Skin epidermis (tissue), 12 donors: ENCODE measurements around the gene CTXND1.
"Not testable (repeated sequence)": the region's sequence is repeated elsewhere in the genome, so short reads cannot be mapped to it uniquely, and the experiment has no call there.

Source experiments
- H3K27ac ChIP-seq, 21 experiments: fragments of 200-600 bp; sonication (generic) in 11 of 21; one replicate each; pipeline ENCODE4 v1.5.0; 2020; ENCODE audit warnings: mild to moderate bottlenecking in 3 of 21, inconsistent platforms in 2 of 21, moderate library complexity in 2 of 21
- H3K4me3 ChIP-seq, 7 experiments: fragments of 200-600 bp; sonication (generic) in 2 of 7; one replicate each; pipeline ENCODE4 v1.5.0; 2020; ENCODE audit warnings: inconsistent platforms in 2 of 7, mild to moderate bottlenecking in 2 of 7, moderate library complexity in 1 of 7

CTXND1 gene

GRCh38 chr15:80252121-80252518 is at the start of gene CTXND1:
Gene CTXND1 (minus strand): TSS chr15:80252213. CDS start chr15:80201949, 50,264 bp downstream.
- Histone ChIP-seq H3K27ac (peak within 1 kb of the TSS in 2 of 21 experiments; percentile 10 to 52), H3K4me3 (peak within 1 kb of the TSS in 4 of 7 experiments; percentile 9 to 34 (median 18))

- no peak overlapping the region for H3K27ac ChIP-seq
- H3K4me3 ChIP-seq: no peak overlapping the region
These were observed 49.5 kb upstream of the CTXND1 start for GRCh38 chr15:80301472-80301871.

- H3K27ac ChIP-seq: not testable (repeated sequence)
These were observed 43.8 kb upstream of the CTXND1 start for GRCh38 chr15:80295777-80296176.

GRCh38 chr15:80292079-80292478 is 40.1 kb upstream of the CTXND1 start:
- no peak overlapping the region for H3K4me3 ChIP-seq
- no peak overlapping the region for H3K27ac ChIP-seq

More at GRCh38 chr15:80295777-80296176, 43.8 kb upstream of the CTXND1 start:
- H3K4me3 ChIP-seq: not testable (repeated sequence)

- H3K4me3 ChIP-seq, H3K27ac ChIP-seq: not testable (repeated sequence)
These were observed 38.9 kb upstream of the CTXND1 start for GRCh38 chr15:80290891-80291290.

GRCh38 chr15:80289528-80290495 is 37.8 kb upstream of the CTXND1 start:
- H3K4me3 ChIP-seq: no peak overlapping the region
- H3K27ac ChIP-seq: no peak overlapping the region

- Histone ChIP-seq H3K4me3 (no peak overlapping the region), H3K27ac (no peak overlapping the region)
These were observed 36.1 kb upstream of the CTXND1 start for GRCh38 chr15:80288131-80288530.

- Histone ChIP-seq H3K4me3 (no peak overlapping the region), H3K27ac (no peak overlapping the region)
These were observed 34.0 kb upstream of the CTXND1 start for GRCh38 chr15:80286055-80286454.

- H3K27ac ChIP-seq: no peak overlapping the region
These were observed 33.4 kb upstream of the CTXND1 start for GRCh38 chr15:80285379-80285778.

GRCh38 chr15:80283531-80283930 is 31.5 kb upstream of the CTXND1 start:
- H3K27ac ChIP-seq: no peak overlapping the region
- no peak overlapping the region for H3K4me3 ChIP-seq

More at GRCh38 chr15:80285379-80285778, 33.4 kb upstream of the CTXND1 start:
- no peak overlapping the region for H3K4me3 ChIP-seq

- H3K27ac ChIP-seq: no peak overlapping the region
- H3K4me3 ChIP-seq: no peak overlapping the region
These were observed 25.1 kb upstream of the CTXND1 start for GRCh38 chr15:80277147-80277546.

- Histone ChIP-seq H3K27ac (no peak overlapping the region), H3K4me3 (no peak overlapping the region)
These were observed 23.9 kb upstream of the CTXND1 start for GRCh38 chr15:80275961-80276360.

GRCh38 chr15:80274996-80275395 is 23.0 kb upstream of the CTXND1 start:
- H3K27ac ChIP-seq: no peak overlapping the region
- H3K4me3 ChIP-seq: no peak overlapping the region

- H3K27ac ChIP-seq: no peak overlapping the region
- no peak overlapping the region for H3K4me3 ChIP-seq
These were observed 22.5 kb upstream of the CTXND1 start for GRCh38 chr15:80274554-80274953.

- Histone ChIP-seq H3K4me3 (no peak overlapping the region), H3K27ac (no peak overlapping the region)
These were observed 21.0 kb upstream of the CTXND1 start for GRCh38 chr15:80272987-80273386.

- Histone ChIP-seq H3K4me3 (no peak overlapping the region), H3K27ac (no peak overlapping the region)
These were observed 18.5 kb upstream of the CTXND1 start for GRCh38 chr15:80270472-80270871.

GRCh38 chr15:80268101-80268500 is 16.1 kb upstream of the CTXND1 start:
- Histone ChIP-seq H3K4me3 (no peak overlapping the region), H3K27ac (no peak overlapping the region)

GRCh38 chr15:80267658-80268057 is 15.6 kb upstream of the CTXND1 start:
- H3K4me3 ChIP-seq: no peak overlapping the region
- H3K27ac ChIP-seq: no peak overlapping the region

GRCh38 chr15:80266745-80267144 is 14.7 kb upstream of the CTXND1 start:
- Histone ChIP-seq H3K27ac (no peak overlapping the region), H3K4me3 (no peak overlapping the region)

GRCh38 chr15:80266113-80266512 is 14.1 kb upstream of the CTXND1 start:
- Histone ChIP-seq H3K27ac (no peak overlapping the region), H3K4me3 (no peak overlapping the region)

GRCh38 chr15:80265021-80265420 is 13.0 kb upstream of the CTXND1 start:
- Histone ChIP-seq H3K27ac (no peak overlapping the region), H3K4me3 (no peak overlapping the region)
